LoVo (cell line): ENCODE results near the gene LARGE1.

ENCODE experiments used
- DNase-seq: peaks from one replicate; pipeline ENCODE4 v3.0.0-alpha.2; 2016; ENCODE audit warnings: low spot score

Gene LARGE1

DNA sequence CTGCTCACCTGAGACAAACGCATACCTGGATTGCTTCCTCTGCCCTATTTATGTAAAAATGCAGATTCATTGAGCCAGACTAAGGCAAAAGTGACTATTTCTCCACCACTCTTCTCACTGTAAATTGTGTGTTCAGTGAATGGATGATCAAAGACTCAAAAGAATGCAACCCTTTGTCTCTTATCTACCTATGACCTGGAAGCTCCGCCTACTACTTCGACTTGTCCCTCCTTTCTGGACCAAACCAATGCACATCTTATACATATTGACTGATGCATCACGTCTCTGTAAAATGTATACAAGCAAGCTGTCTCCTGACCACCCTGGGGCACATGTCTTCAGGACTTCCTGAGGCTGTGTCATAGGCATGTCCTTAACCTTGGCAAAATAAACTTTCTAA lies 444.1 kb downstream of the LARGE1 start:
- no peak for DNase-seq

DNA sequence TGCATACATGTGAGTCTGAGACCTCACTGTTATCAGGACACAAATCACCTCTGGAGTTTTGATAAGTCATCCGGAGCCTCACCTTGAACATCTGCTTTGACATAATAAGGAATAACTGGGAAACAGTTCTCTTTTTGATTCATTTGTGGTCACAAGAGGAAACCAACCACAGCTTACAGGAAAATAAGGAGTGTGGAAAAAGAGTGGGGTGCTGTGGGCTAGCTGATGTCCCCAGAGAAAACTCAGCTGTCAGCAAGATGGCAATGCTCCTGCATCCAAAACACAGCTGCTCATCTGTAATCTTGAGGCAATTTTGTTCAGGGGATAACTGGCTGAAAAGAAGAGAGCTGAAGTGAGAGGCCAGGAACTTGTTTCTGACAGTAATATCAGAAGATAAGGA lies 445.7 kb downstream of the LARGE1 start:
- no peak for DNase-seq

DNA sequence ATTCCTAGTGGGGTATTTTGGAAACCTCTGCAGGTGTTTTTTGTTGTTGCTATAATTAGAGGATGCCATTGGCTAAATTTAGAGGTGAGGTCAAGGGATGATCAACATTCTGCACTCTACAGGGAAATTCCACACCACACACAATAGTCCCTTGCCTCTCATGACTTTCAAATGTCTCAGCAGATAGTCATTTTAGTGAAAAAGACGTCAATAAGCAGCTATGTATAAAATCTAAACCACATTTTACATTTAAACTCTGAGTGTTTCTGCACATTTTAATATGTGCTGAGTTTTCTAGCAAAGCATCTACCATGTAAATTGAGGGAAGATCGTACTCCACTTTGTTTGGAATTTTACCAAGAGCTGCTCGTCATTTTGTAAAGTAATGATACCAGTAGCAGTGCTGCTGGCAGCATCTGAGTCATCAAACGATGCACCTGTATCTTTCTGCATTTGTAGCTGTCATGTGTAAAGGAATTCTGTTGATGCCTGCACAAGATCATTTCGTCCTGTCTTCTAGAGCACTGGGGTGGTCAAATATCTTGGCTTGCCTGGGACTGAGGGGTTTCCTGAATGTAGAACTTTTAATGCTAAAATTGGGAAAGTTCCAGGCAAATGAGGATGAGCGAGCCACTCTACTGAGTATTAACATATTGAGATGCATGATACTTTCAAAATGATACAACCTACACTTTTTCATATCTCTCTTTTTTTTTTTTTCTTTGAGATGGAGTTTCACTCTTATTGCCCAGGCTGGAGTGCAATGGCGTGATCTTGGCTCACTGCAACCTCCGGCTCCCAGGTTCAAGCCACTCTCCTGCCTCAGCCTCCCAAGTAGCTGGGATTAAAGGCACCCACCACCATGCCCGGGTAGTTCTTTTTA lies 447.6 kb downstream of the LARGE1 start:
- no peak for DNase-seq

DNA sequence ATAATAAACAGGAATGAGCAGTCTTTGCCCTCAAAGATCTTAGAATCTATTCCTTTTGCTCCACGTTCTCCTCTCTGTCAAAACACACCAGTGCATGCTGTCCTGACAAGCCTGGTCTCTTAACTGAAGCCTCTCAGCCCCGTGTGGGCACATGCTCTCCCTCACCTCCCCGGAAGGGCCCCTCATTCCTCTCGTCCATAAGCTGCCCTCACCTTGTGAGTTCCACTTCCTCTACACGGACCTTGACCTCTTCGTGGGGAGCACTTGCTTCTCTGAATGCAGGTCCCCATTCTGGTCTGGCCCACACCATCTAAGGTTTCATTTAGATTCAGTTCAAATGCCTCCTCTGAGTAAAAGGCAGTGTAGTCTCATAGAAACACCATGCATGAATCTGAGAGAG lies 449.8 kb downstream of the LARGE1 start:
- no peak for DNase-seq

DNA sequence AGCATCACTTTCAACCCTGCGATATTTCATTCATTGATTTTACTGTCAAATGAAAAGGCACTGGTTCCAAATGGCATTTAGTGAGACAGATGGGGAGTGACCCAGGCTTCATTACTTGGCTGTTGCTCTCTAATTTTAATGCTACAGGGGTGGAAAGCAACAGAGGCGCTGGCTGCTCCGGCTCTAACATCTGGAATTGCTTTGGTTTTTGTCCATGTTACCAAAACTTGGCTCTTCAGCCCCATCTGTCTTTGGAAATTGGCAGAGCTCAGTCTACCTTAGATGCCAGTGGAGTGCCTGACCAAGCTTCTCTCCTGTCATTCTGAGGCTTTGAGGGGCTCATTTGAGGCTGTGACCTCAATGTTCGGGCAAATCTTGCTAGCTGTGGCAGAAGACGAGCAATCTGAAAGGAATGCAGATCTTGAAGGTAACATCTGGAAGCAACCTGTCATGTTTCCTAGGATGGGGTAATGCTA lies 452.6 kb downstream of the LARGE1 start:
- no peak for DNase-seq

DNA sequence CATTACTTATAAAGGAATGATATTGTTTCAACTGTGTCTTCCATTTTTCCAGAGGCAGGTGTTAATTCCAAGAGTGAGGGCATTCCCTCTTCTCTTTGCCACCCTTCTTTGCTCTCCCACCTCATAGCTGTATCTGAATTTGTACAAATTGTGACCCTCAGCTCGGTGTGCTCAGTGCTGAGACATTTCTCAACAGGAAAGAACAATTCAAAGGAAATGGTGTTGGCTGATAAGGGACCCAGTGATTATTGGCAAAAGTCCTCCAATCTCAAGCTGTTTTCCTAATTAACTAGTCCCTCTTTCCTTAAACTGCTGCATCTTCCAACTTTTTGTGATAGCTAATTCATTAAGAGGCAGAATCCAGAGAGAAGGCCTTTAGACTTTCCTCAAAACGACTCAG lies 453.2 kb downstream of the LARGE1 start:
- DNase-seq: no peak

DNA sequence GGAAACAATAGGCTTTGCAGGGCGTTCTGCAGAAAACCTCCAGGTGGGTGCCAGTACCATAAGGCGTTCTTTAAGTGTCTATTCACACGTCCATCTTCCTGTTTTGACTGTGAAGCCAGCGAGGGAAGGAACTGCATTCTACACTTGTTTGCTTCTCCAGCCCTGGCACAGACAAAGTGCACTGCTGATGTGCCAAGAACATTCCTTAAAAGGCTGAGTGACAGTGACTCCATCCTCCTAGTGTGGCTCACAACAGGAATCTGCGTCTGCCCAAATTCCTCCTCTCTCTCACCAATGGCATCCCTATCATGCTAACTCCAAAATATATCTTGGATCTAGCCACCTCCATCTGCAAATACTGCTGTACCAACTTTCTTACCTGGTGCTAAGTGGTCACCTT lies 454.7 kb downstream of the LARGE1 start:
- no peak for DNase-seq

DNA sequence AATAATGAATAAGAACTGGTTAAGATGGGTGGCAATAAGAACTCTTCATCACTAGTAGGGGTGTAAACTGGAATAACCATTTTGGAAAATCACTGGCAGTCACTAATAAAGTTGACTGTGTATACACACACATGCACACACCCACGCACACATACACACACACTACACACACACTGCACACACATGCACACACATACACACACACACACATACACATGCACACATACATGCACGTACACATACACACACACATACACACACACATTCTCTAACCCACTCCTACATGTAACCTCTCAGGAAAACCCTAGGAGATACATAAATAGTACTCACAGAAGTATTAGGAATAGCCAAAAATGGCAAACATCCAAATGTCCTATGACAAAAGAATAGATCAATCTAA lies 455.6 kb downstream of the LARGE1 start:
- DNase-seq: no peak

DNA sequence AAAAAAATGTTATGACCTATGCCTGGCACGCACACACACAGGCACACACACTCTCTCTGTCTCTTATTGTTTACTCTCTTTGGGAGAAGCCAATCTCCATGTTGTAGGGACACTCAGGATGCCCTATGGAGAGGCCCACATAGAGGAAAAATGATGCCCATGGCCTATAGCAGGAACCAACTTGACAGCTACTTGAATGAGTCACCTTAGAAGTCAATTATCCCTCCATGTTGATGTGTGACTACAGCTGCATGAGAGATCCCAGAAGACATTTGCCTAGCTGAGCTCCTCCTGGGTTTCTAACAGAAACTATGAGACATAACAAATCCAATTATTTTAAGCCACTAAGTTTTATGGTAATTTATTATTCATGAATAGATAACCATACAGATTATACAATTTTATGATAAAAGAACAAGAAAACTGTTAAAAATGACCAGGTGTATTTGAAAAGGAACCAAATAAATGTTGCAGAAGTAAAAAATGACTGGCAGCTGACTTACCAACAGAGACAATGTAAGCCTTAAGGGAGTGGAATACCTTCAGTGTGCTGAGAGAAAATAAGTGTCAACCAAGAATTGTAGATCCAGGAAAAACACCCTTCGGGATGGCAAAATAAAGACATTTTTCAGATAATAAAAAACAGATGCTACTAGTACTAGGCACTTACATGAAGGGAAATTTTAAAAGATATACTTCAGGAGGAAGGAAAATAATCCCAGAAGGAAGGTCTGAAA lies 458.4 kb downstream of the LARGE1 start:
- DNase-seq: peak; percentile 15

DNA sequence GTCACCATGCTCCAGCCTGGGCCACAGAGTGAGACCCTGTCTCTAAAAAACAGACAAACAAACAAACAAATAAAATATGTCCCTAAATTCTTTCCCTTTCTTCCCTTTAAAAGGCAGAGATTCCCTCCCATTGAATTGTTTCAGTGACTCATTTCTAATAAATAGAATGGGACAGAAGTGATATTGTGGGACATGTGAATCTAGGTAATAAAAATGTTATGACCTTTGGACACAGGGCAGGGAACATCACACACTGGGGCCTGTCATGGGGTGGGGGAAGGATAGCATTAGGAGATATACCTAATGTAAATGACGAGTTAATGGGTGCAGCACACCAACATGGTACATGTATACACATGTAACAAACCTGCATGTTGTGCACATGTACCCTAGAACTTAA lies 459.0 kb downstream of the LARGE1 start:
- peak; percentile 49 for DNase-seq

DNA sequence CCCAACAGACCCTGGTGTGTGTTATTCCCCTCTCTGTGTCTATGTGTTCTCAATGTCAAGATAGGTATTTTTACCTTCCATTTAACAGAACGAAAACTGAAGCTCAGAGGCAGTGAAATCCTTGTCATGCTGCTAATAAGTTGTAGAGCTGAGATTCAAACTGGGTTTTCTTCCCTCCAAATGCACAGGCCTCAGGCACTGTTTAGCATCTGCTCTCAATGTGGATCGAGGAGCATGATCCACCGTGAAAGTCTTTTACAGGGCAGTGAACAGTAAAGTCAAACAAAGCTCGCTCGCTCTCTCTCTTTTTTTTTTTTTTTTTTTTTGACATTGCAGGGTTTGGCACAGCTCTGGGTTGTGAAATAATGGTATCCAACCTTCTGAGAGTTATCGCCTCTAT lies 461.1 kb downstream of the LARGE1 start:
- no peak for DNase-seq

DNA sequence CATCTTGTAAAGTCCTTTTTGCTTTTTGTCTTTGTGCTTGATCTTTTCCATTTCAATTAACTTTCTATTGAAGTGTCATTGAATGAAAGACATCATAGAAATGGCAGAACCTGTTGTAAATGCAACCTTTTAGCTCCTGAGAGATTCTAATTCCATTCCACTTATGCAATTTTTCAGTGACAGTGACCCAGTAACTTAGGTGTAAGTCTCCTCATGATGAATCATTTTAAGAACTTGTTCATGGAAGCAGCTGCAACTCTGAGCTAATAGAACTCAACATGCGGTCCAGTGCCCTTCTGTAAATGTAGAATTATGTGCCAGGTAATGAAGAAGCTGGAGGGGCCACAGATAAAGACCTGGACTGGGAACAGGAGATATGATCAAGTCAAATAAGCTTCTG lies 463.8 kb downstream of the LARGE1 start:
- no peak for DNase-seq

DNA sequence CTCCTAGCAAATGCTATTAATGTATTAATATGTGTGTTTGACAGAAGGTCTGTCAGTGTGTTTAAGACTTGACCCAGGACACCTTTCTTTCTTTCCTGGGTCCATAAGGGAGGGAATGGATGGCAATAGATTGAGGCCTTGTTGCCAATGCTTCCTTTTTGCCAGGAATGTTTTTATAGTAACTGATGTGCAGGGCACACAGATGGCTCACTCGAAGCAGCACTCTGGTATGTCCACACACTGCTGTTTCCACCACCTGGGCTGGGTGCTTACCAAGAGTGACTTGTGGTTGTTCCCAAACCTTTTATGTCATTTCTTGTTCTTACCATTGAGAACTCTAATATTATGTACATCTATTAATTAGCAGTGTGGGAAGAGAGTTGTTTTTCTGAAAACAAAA lies 465.2 kb downstream of the LARGE1 start:
- no peak for DNase-seq

DNA sequence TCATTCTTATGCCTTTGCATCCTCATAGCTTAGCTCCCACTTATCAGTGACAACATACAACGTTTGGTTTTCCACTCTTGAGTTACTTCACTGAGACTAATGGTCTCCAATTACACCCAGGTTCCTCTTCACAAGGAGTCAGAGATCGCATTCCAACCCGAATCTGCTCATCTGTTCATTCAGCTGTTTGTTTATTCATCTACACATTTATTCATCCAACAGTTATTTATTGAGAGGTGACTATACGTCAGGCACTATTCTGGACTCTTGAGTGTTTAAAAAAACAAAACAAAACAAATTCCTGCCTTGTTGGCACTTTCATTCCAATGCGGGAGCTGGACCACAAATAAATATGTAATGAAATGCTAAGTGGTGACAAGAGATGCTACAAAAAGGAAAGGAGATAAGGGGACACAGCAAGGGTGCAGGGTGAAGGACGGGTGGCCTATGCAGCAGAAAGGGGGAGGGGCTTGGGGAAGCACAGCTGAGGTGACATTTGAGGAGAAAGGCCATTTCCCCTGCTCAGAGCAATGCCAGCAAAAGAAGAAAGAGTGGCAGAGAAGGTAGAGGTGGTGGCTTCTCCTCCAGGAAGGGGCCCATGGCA lies 468.3 kb downstream of the LARGE1 start:
- no peak for DNase-seq

DNA sequence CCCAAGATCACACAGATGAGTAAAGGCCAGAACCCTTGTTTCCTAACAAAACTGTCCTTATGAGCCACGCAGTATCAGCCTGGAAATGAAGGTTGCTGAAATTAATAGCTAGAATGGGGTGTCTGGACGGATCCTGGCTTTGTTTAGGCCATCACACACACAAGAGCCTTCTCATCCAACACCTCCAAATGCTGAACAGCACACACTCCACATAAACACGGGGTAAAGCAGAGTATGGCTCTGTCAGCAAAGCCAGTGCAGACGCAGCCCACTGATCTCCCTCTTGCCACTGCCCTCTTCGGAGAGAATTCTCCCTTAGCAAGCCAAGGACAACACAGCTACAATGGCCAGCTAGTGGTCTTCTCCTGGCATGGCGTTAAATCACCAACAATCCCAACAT lies 469.5 kb downstream of the LARGE1 start:
- no peak for DNase-seq

DNA sequence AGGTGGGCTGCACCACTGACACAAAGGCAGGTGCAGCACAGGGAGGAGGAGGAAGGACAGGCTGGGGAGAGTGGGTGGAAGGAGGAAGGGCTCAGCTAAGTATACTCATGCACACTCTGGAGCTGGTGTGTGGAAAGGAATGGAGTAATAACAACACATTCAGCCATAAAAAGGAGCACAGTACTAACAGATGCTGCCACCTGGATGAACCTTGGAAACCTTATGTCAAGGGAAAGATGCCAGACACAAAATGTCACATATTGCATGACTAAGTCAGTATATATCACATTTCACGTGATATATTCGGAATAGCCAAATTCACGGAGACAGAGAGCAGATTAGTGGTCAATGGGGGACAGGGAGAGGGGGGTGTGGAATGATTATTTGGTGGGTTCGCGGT lies 472.5 kb downstream of the LARGE1 start:
- DNase-seq: no peak

DNA sequence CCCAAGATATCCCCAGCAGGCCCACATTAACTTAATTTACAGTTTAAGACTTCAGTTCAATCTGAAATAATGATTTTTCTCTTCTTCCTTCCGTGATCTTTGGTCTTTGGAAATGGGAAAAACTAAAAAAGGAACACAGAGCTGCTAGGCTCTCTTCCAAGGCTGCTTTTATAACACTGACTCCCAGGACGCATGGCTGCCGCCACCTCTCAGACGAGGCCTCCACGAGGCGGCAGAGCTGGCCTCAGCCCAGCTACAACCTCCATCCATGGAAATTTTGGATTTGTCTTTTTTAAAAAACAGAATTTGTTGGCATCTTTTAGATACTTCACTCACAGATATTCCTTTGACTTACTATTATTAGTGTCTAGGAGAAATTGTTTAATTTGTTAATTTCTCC lies 476.6 kb downstream of the LARGE1 start:
- DNase-seq: no peak

DNA sequence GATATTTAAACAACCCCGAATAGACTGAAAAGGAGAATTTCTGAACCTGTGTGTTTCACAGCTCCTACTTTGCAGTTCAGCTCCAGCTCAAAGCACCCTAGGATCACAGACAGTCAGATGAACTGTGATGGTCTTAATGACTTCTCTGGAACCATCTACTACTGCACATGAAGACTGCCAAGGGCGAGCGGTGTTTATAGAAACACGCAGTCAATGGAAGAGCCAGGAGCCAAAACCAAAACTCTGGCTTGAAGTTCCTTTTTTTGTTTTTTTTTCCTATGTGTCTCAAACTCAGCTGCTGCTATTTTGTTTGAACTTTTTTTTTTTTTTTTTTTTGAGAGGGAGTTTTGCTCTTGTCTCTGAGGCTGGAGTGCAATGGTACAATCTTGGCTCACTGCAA lies 479.5 kb downstream of the LARGE1 start:
- no peak for DNase-seq

DNA sequence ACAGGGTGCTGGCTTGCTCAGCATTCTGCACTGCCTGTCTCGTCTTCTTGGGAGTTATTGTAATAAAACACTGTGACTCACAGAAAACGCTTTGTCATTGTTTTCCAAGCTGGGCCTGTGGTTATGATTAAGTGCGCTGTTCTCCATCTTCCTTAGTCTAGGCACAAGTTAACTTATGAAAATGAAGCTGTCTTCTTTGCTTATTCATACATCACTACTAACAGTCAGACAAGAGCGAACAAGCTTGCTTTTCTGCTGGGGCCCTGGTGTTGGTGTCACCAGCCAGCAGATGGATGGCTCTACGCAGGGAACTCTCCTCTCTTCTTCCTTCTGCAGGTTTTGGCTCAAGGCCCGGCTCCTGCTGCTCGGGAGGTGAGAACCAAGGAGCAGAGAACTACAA lies 482.0 kb downstream of the LARGE1 start:
- DNase-seq: peak; percentile 72

DNA sequence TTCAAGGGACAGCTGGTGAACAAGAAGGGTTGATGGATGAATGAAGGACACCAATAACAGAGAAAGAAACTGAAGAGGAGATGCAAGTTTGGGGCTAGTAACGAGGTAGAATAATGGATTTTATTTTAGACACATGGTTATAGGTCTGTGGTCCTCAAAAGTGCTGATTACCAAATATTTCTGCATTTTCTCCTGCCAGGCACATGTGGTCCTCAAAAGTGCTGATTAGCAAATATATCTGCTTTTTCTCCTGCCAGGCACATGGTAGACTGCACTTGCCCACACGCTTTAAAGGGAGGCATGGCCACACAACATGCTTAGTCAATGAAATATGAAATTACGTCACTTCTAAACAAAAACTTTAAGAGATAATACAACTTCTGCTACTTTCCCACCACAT lies 489.0 kb downstream of the LARGE1 start:
- no peak for DNase-seq

DNA sequence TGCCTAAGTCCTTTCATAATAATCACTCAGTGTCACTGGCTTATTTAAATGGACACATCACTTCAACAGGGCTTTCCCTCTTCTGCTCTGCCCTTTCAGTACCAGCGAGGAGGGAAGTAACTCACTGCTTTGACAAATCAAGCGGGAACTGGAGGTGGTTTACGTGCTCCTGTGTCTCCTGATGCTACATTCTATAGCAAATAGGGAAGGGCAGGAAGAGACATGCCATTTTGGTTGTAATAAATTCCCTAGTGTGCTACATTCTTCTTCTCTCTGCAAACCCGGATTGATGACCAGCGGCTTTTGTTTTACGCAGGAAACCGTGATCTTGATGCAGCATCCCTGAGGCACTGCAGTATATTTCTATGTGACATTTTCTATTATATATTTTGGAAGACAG lies 491.0 kb downstream of the LARGE1 start:
- no peak for DNase-seq

DNA sequence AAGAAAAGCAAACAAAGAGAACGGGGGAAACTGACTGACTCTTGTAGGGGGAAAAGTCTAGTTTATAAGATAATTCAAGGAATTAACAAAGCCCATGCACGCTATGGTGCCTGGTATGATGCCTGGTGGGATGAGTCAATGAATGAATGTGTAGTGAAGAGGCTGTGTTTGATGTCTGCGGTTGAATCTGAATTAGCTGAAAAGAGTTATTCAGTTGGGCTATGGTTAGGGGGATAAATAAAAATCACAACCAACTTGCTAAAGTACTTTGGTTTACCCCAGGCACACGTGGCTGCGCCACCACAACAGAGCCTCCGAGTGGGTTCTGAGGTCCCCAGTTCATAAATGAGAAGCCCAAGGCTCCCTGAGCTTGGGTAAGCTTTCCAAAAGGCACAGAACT lies 492.8 kb downstream of the LARGE1 start:
- DNase-seq: no peak

DNA sequence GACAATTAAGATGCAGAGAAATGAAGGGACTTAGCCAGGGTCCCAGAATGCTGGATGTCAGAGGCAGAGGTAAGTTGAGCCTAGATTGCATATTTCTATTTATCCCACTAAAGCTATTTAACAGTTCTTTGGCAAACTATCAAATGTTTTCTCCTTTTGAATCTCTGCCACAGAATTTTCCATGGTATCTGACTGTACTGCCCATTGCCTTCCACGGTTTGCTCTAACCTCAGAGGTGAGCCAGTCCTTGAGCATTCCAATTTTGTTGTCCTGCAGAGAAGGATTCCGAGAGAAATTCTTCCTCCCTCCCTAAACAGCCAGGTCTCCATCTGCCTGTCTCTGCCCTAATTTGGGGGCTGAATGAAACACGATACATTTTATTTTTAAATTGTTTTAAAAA lies 493.8 kb downstream of the LARGE1 start:
- DNase-seq: no peak
